ENCODE data around the gene FANCG. TPM values are rescaled to one million over a fixed set of nuclear protein-coding genes. Genes with fewer than 3 reads are reported as not detected.
A peak's percentile ranks its signal among the peaks of the same experiment; 100 is the strongest.

FANCG gene
- total RNA-seq, 1 donor from 2014 or later, result 14.1 TPM

DNA sequence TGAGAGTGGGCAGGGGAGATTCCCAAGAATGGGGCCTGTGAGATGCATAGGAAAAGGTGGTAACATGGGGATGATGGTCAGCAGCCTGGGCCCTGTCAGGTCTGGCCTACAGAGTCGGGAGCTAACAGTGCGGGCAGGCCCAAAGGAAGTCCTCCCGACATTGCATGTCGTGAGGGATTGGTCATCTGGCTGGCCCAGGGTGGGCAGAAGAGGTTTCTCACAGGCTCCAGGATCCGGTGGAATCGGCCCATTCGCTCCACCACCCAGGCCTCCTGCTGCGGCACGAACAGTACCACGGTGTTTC lies 22.7 kb upstream of the FANCG start:
- Mint-ChIP-seq H3K36me3 (ENCODE audit: low read depth, unreplicated experiment) (peaks cover 24% of the 10 kb centered on the region), H3K27ac (ENCODE audit: unreplicated experiment) (peak overlapping the region; percentile 91), H3K4me1 (ENCODE audit: low read depth, unreplicated experiment) (peaks cover 18% of the 10 kb centered on the region), H3K27me3 (ENCODE audit: low read depth, unreplicated experiment) (no peaks in the 10 kb centered on the region), H3K9me3 (ENCODE audit: unreplicated experiment) (no peaks in the 10 kb centered on the region), H3K4me3 (ENCODE audit: unreplicated experiment) (peak overlapping the region; percentile 93)
- TF ChIP-seq, protein P1, sequence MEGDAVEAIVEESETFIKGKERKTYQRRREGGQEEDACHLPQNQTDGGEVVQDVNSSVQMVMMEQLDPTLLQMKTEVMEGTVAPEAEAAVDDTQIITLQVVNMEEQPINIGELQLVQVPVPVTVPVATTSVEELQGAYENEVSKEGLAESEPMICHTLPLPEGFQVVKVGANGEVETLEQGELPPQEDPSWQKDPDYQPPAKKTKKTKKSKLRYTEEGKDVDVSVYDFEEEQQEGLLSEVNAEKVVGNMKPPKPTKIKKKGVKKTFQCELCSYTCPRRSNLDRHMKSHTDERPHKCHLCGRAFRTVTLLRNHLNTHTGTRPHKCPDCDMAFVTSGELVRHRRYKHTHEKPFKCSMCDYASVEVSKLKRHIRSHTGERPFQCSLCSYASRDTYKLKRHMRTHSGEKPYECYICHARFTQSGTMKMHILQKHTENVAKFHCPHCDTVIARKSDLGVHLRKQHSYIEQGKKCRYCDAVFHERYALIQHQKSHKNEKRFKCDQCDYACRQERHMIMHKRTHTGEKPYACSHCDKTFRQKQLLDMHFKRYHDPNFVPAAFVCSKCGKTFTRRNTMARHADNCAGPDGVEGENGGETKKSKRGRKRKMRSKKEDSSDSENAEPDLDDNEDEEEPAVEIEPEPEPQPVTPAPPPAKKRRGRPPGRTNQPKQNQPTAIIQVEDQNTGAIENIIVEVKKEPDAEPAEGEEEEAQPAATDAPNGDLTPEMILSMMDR (IDR thresholded peaks at IDR 0.05; ENCODE audit: insufficient read depth, low read depth, low read length), result no peak
- TF ChIP-seq EZH2 (IDR thresholded peaks at IDR 0.05; ENCODE audit: insufficient read depth, low read length), result no peak
- H4K20me1 ChIP-seq (ENCODE audit: insufficient read depth, low read length), result peaks cover 9% of the 10 kb centered on the region
- peak overlapping the region; percentile 93 for H3K27ac ChIP-seq (ENCODE audit: low read depth, low read length)
- no peak for FAIRE-seq
- DNase-seq (ENCODE audit: low read depth), result no peak
- peak overlapping the region; percentile 91 for H3K4me2 ChIP-seq (ENCODE audit: low read length)
- peaks cover 39% of the 10 kb centered on the region for H3K36me3 ChIP-seq (ENCODE audit: insufficient read depth, low read length)
- H3K4me3 ChIP-seq (ENCODE audit: insufficient read depth, low read depth, low read length), result peak overlapping the region; percentile 82
- peak overlapping the region; percentile 94 for H3K9ac ChIP-seq (ENCODE audit: low read length)
- H3K4me1 ChIP-seq (ENCODE audit: insufficient read depth, low read length), result peaks cover 17% of the 10 kb centered on the region
- H3K9me3 ChIP-seq (ENCODE audit: insufficient read depth, low read depth, low read length), result no peaks in the 10 kb centered on the region
- peaks cover 32% of the 10 kb centered on the region for H3K79me2 ChIP-seq (ENCODE audit: insufficient read depth, low read length)
- no peaks in the 10 kb centered on the region for H3K27me3 ChIP-seq (ENCODE audit: insufficient read depth, low read length)
- peak overlapping the region; percentile 76 for H2AFZ ChIP-seq (ENCODE audit: low read depth, low read length)

DNA sequence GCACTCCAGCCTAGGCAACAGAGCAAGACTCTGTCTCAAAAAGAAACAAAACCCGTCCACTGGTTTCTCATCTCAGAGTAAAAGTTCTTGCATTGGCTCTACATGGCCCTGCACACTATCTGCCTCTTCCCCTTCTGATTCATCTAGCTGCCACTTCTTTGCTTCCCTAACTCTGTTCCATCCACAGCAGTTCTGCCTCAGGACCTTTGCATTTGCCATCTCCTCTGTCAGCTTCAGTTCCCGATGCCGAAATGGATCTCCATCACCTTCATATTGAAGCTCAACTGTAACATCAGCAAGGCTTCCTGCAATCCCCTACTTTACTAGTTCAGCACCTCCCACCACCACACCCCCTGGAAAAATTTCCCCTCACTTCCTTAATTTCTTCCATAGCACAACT lies 17.8 kb upstream of the FANCG start:
- Histone ChIP-seq H3K4me2 (ENCODE audit: low read length) (no peak overlapping the region), H2AFZ (ENCODE audit: low read depth, low read length) (no peak overlapping the region), H3K4me1 (ENCODE audit: insufficient read depth, low read length) (peaks cover 7% of the 10 kb centered on the region), H3K36me3 (ENCODE audit: insufficient read depth, low read length) (peaks cover 14% of the 10 kb centered on the region), H4K20me1 (ENCODE audit: insufficient read depth, low read length) (no peaks in the 10 kb centered on the region), H3K4me3 (ENCODE audit: insufficient read depth, low read depth, low read length) (no peak overlapping the region), H3K27ac (ENCODE audit: low read depth, low read length) (no peak overlapping the region), H3K9me3 (ENCODE audit: insufficient read depth, low read depth, low read length) (no peaks in the 10 kb centered on the region), H3K79me2 (ENCODE audit: insufficient read depth, low read length) (peaks cover 26% of the 10 kb centered on the region), H3K27me3 (ENCODE audit: insufficient read depth, low read length) (no peaks in the 10 kb centered on the region), H3K9ac (ENCODE audit: low read length) (no peak overlapping the region)
- no peak for TF ChIP-seq EZH2 (IDR thresholded peaks at IDR 0.05; ENCODE audit: insufficient read depth, low read length)
- peak overlapping the region; percentile 2 for H3K4me3 Mint-ChIP-seq (ENCODE audit: unreplicated experiment)
- no peak overlapping the region for H3K27ac Mint-ChIP-seq (ENCODE audit: unreplicated experiment)
- DNase-seq (ENCODE audit: low read depth), result no peak
- H3K9me3 Mint-ChIP-seq (ENCODE audit: unreplicated experiment), result no peaks in the 10 kb centered on the region
- H3K36me3 Mint-ChIP-seq (ENCODE audit: low read depth, unreplicated experiment), result peaks cover 16% of the 10 kb centered on the region
- no peak for FAIRE-seq
- peaks cover 9% of the 10 kb centered on the region for H3K4me1 Mint-ChIP-seq (ENCODE audit: low read depth, unreplicated experiment)
- no peaks in the 10 kb centered on the region for H3K27me3 Mint-ChIP-seq (ENCODE audit: low read depth, unreplicated experiment)

DNA sequence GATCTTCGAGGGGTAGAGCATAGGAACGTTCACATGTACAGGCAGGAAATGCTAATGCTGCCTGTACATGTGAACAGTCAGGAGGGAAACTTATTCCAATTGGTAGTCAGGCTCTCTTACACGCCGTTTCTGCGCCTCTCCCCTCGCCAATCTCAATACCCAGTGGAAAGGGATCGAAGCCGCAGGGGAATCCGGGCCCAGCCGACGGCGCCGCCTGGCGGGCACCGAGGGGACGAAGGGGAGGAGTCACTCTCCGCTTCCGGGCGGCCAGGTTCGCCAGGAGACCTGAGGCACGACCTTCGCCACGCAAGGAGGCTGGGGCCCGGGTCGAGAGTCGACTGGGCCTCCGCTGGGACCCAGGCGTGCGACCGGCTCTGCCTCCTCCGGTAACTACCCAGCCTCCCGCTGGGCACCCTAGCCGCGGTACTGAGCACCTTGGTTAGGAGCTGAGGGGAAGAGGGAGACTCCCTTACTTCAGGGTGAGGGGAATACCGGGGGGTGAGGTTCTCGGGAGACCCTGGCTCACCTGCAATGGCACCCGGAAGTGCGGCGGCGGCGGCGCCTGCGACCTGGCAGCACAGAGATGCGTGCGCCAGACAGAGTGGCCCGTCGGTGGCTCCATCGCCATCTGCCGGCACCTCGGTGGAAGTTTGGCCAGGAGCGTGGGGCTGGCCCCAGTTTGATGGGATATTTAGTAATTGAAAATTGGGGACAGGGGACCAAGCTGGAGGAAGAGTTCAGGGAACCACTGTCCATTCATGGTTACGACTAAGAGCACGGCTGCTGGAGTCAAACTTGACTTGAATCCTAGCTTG lies 16.5 kb upstream of the FANCG start, which contains the start of gene PIGO:
TSS of gene PIGO (minus strand) at position 557 of the 815 bp plus-strand sequence. CDS start 1,026 bp downstream, outside the sequence.
- TF ChIP-seq EZH2 (IDR thresholded peaks at IDR 0.05; ENCODE audit: insufficient read depth, low read length), result no peak
- TF ChIP-seq, protein P1 (IDR thresholded peaks at IDR 0.05; ENCODE audit: insufficient read depth, low read depth, low read length), result peak; percentile 58
- H3K4me1 ChIP-seq (ENCODE audit: insufficient read depth, low read length), result no peaks in the 10 kb centered on the region
- no peaks in the 10 kb centered on the region for H3K27me3 ChIP-seq (ENCODE audit: insufficient read depth, low read length)
- Mint-ChIP-seq H3K4me1 (ENCODE audit: low read depth, unreplicated experiment) (no peaks in the 10 kb centered on the region), H3K9me3 (ENCODE audit: unreplicated experiment) (no peaks in the 10 kb centered on the region), H3K4me3 (ENCODE audit: unreplicated experiment) (peak within 1 kb of the TSS; percentile 83), H3K27ac (ENCODE audit: unreplicated experiment) (peak within 1 kb of the TSS; percentile 86), H3K36me3 (ENCODE audit: low read depth, unreplicated experiment) (peaks cover 11% of the 10 kb centered on the region), H3K27me3 (ENCODE audit: low read depth, unreplicated experiment) (no peaks in the 10 kb centered on the region)
- peak within 1 kb of the TSS; percentile 89 for H3K4me3 ChIP-seq (ENCODE audit: insufficient read depth, low read depth, low read length)
- peak within 1 kb of the TSS; percentile 92 for H2AFZ ChIP-seq (ENCODE audit: low read depth, low read length)
- peak within 1 kb of the TSS; percentile 97 for H3K9ac ChIP-seq (ENCODE audit: low read length)
- peak within 1 kb of the TSS; percentile 94 for H3K27ac ChIP-seq (ENCODE audit: low read depth, low read length)
- FAIRE-seq (no peak), DNase-seq (ENCODE audit: low read depth) (peak; percentile 64)
- H3K79me2 ChIP-seq (ENCODE audit: insufficient read depth, low read length), result peaks cover 13% of the 10 kb centered on the region
- peak within 1 kb of the TSS; percentile 89 for H3K4me2 ChIP-seq (ENCODE audit: low read length)
- H3K36me3 ChIP-seq (ENCODE audit: insufficient read depth, low read length), result peaks cover 16% of the 10 kb centered on the region
- no peaks in the 10 kb centered on the region for H4K20me1 ChIP-seq (ENCODE audit: insufficient read depth, low read length)
- no peaks in the 10 kb centered on the region for H3K9me3 ChIP-seq (ENCODE audit: insufficient read depth, low read depth, low read length)

Data from astrocyte (in vitro differentiated cells and primary cell).